Right lobe of liver (tissue), 4 donors: Measurements from ENCODE around the gene PCK2.

Source experiments
- CTCF ChIP-seq, 4 donors: fragments of 200-600 bp in 3 of 4; fragments of 450-650 bp in 1 of 4; IDR thresholded peaks; one replicate each; pipeline versions ENCODE4 v1.5.1 to v1.8.0; 2016 to 2022; ENCODE audit warnings: antibody characterized with exemption in 4 of 4, mild to moderate bottlenecking in 2 of 4
- POLR2A ChIP-seq: fragments of 450-650 bp; IDR thresholded peaks from one replicate; pipeline ENCODE4 v1.6.1; 2017; ENCODE audit warnings: antibody characterized with exemption, mild to moderate bottlenecking
- donor health status: DM: no; HTN: no; CAD: no.
- donor health status: DM: no; HTN: no; CAD: no.
- donor health status: DM: no; HTN: yes; CAD: no.

GRCh38 chr14:24100197-24100981 lies 6.3 kb downstream of the PCK2 start:
- TF ChIP-seq CTCF (IDR thresholded peaks at IDR 0.05) (no peak), POLR2A (no peak)
